Right kidney (tissue), 1 donor: ENCODE measurements around the gene PEX10.

Experiments used
- DNase-seq: peaks from one replicate; pipeline ENCODE4 v3.0.0-alpha.2; 2016

The PEX10 gene

DNA sequence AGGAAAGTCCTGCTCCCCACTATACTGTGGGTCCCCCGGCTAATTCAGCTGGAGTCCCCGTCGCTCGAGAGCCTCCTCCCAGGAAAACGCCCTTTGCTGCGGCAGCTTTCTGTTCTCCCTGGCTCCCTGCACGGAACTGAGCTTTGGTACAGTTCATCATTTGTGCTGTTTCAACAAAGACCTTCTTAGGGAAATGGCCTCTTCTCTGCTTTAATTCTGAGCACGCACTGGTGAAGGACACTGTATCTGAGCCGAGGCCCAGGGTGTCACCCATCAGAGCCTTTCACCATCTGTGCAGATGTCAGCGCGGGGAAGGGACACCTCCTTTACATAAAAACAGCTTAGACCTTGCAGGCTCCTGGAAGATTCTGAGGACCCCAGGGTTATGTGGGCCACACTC is 13.5 kb upstream of the PEX10 start:
- no peak for DNase-seq

DNA sequence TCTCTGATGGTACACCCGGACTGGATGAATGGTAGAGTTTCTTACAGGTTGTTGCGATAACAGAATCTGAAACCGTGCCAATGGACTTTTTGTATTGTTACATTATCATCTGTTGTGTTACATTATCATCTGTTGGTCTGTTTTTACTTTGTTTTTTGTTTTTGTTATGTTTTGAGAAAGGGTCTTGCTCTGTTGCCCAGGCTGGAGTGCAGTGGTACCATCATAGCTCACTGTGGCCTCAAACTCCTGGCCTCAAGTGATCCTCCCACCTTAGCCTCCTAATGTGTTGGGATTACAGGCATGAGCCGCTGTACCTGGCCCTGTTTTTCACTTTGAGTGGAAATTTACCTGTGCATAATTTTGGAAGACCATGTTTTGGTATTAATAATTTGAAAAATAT is 10.2 kb upstream of the PEX10 start:
- no peak for DNase-seq

DNA sequence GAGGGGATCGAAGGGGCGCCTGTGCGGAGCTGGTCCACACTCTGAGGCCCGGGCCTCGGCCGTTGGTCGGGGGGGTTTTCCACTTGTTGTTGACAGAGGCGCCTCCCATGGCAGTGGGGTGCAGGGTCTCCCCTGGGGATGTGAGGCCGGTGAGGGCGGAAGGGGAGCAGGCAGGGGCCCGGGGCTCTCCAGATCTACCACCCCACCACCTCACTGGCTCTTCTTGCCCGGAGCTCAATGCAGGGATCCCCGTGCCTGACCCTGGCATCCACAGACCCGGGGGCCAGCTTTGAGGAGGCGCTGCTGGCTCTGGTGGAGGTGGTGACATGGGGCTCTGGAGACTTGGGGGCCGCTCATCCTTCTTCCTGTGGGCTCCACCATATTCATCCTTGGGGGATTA is 7.1 kb upstream of the PEX10 start:
- no peak for DNase-seq

DNA sequence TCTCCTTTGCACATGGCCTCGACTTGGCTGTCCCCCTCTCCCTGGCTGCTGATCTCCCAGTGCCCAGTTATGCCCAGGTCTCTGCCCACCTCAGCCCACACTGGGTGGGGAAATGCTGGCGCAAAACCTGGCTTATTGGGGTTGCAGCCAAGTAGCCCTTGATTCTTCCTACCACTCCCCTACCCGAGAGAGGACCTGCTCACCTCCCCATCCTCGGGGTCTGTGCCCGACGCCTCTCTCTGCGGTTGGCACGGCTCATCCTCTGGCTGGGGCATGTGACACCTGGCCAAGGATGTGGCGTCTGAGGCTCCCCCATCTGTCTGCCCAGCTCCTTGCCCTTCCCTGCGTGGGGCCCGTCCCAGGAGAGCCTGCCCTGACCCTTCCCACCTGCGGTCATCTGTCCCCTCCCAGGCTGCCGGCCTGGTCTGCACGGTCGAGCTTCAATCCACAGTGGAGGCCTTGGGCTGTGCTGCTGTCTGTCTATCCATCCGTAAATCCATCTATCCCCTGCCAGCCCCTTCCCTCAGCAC is 6.5 kb upstream of the PEX10 start:
- no peak for DNase-seq

DNA sequence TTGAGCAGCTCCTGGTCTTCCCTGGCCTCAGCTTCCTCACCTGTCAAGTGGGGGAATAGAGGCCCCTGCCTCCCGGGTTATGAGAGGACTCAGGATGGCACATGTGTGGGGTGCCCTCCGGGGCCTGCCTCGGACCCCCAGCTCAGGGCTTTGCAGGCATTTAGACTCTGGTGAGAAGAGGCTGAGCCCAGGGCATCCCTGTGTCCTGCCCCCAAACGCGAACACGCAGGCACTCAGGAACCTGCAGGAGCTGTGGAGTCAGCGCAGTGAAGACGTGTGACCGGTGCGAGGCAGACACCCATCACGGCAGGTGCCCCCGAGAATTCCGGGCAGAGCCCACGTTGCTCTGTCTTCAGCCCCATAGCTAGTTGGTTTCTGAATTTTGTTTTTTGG is 5.5 kb upstream of the PEX10 start:
- no peak for DNase-seq

DNA sequence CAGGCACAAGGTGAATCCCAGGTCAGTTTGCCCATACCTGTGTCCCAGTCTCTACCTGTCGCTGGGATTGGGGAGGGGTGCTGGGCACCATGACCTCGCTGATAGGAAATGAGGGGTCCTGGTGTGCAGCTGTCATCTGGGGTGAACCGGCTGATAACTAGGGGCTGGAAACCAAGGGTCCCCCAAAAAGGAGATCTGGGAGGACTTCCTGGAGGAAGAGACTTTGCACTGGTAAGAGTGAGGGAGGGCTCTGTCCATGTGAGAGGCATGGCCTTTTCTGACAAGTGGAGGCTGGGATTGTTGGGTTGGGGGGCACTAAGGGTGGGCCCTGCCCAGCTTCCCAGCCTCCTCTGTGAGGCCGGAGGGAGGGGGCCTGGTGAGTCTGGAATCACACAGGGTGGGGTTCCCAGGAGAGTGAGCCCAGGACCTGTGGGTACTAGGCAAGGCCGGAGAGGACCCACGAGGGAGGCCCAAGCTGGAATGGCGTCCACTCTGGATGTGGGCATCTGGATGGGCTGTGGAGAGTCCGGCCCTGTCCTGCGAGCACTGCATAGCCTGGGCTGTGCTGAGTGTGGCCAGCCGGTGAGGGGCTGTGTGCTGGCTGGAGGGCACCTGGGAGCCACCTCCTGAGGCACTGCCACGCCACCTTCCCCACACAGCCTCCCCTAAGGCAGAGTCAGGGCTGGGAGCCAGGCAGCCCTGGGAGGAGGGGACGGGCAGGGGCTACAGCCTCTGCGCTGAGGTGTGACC is 4.9 kb upstream of the PEX10 start:
- DNase-seq, result no peak

DNA sequence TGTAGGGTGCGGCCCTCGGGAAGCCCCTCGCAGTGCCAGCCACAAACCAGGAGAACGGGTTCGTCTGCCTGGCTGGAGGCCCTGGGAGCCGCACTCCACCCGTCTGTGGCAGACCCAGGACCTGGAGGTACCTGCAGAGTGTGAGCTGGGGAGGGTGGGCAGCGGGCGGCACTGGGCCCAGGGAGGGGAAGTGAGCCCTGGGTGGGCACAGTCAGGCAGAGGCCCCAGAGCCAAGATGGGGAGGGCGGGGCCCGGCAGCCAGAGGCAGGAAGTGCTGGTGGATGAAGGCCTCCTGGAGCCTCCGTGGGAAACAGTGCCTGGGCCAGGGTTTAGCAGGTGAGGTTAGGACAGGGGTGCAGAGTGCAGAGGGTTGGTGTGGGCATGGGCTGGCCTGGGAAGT is 4.0 kb upstream of the PEX10 start:
- DNase-seq, result no peak

DNA sequence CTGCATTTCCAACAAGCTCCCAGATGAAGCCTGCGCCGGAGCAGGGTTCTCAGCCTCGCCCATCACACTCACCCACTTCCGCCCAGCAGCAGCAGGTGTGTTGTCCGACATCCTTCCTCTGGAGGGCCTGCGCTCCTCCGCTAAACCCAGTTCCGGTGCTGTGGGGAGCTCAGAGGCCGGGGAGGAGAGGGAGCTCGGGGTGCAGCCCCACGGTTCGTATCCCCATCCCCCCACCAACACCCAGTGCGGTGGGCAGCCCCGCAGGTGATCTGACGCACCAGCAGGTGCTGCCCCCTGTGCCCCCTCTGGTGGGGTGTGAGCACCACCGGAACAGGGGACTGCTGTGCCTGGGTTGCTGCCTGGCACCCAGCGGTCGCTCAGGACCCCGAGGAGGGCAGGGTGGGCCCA is 3.4 kb upstream of the PEX10 start:
- no peak for DNase-seq

DNA sequence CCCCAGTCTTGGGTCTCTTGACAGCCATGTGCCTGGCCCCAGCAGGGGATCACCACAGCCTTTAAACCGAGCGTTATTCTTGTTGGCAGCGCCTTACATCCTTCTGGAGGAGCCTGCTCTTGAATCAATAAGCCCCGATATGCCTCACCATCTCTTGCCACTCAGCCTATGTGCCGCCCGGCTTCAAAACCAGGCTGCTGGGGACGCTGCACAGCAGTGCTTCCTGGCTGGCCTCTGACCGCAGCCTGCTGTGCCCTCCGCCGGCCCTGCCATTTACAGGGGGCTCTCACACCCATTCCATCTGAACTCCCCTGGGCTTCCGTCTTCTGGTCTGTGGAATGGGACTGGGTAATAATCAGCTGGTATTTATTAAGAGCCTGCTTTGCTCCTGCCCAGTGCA is 3.0 kb upstream of the PEX10 start:
- no peak for DNase-seq

DNA sequence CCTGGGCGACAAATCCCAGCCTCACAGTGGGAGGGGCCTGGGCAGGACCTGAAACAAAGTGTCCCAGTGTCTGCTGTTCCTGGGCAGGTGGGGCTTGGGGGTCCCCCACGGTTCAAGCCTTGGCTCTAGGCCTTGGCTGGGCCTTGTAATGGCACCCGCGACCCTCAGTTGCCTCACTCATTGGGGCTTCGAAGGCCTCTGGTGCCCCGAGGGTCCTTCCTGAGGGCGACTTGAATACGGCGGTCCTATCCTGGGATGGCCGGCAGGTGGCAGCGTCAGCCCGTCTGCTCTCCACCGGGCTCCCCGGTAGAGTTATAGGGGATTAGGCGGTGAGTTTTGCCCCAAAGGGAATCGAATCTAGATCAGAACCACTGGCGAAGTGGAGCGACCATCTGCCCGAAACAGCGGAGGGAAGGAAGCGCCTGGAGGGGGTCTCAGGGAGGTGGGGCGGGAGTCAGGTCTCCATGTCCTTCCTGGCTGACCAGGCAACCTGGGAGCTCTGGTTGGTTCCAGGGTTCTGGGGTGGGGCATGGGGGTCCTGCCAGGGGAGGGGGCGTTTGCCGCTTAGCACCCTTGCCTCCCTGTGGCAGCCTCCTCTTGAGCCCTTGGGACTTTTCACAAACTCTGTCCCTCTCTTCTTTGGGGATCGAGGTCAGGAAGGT is 2.1 kb upstream of the PEX10 start:
- DNase-seq, result peak; percentile 70

DNA sequence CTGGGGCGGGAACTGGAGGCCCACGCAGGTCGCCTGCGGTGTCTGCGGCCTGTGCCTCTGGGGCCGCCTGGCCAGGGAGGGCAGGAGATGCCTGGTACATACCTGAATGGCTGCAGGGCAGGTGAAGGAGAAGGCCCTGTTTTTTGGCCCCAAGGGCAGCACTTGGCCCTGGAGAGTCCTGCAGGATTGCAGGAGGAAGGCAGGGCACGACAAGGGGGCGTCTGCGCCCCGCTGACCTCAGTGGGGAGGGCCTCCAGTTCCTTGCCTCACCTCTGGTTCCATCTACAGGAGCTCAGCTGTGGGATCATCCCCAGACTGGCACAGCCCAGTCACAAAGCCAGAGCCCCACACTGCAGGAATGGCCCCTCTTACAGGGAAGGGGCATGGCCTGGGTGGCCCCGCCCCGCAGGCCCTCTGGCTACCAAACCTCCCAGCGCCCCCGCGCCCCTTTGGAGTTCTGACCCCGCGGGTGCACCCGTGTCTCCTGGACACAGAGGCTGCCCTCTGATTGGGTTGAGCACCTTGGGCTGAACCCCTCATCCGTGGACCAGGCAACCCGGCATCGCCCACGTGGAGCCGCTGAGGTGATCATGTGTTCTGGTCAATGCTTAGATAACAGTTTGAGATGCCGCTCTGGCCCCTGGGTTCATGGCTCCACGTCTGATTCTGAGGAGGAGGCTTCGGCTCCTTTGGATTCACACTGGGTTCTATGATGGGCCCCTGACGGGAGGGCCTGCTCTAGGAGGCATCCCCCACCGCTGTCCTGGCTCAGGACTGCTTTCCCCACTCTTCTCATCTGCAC is 1.3 kb upstream of the PEX10 start:
- DNase-seq, result peak; percentile 49

DNA sequence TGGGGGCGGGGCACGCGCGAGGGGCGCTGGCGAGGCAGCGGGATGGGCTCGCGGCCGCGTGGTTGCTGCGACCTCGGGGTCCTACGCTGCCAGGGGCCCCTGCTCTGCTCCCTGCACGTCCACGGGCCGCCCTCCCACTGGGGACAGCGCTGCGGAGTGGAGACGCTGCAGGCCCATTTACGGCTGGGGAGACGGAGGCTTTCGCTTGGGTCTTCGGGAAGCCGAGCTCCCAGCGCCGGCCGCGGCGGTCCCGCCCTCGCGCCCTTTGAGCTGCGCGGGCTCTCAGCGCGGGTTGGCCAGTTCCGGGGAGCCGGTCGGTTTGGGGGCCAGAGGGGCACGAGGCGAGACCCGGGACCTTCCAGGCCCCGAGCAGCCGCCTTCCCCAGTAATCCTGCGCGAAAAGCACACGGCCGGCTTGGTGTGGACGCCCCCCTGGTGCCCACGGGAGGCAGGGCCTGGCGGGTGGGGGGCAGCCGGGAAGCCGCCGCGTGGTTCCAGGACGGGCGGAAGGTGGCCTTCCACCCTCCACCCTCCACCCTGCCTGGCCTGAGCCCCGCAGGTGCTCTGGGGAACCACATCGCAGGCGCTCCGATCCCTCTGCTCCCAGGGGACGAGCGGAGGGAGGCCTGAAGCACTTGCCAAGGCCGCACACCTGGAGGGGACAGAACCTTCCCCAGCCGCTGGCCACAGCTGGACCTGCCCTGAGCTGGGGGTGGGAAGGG is 570 bp upstream of the PEX10 start:
- peak; percentile 90 for DNase-seq

DNA sequence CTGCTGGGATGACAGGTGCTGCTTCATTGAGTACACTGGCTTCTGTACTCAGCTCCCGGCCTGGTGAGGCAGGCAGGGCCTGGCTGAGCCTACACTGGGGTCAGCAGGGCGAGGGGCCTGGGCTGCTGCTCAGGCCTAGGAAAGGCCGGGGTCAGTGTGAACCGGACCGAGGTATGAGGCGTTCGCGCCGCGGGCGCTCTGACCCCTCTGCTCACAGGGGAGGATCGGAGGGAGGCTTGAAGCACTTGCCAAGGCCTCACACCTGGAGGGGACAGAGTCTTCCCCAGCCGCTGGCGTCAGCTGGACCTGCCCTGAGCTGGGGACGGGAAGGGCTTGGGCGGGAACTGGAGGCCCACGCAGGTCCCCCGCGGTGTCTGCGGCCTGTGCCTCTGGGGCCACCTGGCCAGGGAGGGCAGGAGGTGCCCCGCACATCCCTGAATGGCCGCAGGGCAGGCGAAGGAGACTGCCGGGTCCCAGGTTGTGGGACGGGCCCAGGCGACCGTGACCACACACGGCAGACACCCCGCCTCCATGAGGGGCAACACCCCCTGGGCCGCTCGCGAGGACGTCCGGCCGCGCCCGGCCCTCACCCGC is 466 bp downstream of the PEX10 start:
- no peak for DNase-seq

DNA sequence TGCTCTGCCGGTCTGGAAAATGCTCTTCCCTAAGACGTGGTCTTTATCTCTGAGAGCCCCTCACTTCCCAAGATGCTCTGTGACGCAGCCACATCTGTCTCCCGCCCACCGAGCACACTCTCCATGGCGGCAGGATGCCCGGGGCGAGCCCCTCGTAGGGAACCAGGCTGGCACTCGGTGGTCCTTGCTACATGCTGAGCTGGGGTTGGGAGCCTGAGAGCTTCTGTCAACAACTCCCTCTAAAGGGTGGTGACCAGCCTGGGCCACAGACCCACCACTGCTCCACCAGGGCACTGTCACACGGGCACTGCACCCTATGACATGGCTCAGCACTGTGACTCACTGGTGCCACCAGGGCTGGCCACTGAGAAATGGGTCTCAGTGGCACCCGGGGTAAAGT is 2.6 kb downstream of the PEX10 start:
- DNase-seq, result no peak

DNA sequence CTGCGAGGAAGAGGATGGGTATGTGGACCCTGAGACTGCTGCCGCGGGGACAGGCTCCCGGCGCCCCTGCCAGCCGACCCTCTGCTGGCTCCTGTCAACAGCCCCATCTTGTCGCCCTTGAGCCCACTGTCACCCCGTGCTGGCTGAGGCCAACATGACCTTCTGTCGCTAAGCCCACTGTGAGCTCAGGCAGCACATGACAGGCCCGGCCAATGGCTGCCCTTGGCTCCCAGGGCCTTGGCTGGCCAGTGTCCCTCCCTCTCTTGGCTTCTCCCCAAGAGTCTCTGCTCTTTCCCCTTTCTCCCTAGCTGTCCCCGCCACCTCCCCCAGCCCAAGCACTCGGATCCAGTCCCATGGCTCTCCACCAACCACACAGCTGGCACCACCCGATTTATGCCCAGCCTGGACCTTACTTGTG is 3.5 kb downstream of the PEX10 start:
- DNase-seq, result no peak

DNA sequence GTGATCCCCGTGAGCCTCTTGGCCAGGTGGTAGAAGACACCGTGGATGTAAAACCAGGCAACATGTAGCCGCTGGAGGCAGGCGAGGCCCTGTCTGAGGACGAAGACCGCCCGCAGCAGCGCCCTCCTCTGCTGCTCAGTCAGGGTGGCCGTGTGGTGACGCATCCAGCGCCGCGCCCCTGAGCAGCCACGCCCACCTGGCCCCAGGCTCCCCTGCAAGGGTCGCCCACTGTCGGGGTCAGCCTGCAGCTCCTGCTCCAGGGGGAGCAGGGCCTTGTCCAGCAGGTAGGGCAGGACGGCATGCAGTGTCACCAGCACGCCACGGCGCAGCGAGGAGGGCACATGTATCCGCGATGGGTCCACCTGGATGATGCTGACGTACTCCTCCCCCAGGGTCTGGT is 3.9 kb downstream of the PEX10 start:
- no peak for DNase-seq

DNA sequence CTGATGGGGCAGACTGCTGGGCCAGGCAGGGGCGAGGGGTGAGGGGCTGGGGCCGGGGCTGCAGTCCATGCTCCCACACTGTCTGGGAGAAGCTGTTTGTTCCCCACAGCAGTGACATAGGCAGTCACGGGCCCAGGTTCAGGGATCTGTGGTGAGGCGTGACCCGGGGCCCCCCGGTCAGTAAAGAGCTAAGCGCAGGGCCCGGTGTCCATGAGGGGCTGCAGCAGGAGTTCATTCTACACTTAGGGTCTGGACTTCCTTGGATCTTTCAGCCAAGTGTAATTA is 4.4 kb downstream of the PEX10 start:
- DNase-seq, result no peak

DNA sequence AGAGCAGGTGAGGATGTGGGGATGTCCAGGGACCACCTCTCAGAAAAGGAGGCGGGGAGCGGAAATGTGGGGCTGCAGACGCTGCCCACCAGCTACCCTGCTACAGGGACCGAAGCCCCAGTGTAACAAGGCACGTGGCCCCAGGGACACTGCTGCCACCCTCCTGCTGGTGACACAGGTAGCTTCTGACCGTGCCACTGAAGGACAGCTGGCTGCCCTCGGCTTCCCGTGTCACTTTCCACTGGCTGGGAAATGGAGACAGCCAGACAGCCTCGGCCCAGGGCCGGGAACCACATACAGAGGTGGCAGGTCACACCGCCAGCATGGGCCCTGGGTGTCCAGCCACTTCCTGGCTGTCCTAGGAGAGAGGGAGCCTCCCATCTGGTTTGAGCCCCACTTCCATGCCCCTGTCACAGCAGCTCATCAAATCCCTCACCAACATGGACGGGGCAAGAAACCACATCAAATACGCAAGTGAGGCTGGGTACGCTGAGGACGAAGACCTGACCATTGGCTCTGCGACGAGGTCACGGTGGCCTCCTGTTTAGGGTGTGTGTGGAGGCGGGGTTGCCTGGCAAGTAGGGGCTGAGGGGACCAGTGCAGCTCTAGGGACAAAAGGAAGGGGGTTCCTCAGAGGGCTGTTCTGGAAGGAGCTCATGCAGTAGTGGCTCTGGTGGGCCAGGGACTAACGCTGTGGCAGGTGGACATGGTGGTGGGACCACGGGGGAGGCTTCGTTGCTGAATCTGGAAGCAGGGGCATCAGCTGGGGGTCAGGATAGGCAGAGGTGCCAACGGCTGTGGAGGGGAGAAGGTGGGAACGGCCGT is 5.0 kb downstream of the PEX10 start:
- no peak for DNase-seq

DNA sequence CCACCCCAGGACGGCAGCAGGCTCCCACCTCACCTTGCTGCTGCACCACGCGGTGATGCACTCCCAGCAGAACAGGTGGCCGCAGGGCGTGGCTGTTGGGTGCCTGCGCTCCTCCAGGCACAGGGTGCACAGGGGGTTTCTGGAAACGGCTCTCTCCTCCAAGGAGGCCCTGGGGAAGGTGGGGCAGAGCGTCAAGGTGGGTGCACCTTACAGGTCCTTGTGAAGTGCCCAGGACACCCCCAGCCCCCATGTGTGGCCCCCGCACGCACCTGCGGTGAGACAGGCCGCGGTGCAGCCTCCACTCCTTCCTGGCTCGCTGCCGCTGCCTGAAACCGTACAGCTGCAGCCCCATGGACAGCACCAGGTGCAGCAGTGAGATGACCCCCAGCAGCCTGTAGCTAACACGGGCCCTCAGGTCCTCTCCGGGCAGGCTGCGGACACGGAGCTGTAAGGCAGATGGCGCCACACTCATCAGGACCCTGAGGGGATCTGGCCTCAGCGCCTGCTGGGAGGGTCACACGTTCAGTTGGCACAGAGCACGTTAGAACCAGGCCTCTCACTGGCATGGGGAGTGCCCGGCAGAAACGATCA is 5.8 kb downstream of the PEX10 start:
- no peak for DNase-seq

DNA sequence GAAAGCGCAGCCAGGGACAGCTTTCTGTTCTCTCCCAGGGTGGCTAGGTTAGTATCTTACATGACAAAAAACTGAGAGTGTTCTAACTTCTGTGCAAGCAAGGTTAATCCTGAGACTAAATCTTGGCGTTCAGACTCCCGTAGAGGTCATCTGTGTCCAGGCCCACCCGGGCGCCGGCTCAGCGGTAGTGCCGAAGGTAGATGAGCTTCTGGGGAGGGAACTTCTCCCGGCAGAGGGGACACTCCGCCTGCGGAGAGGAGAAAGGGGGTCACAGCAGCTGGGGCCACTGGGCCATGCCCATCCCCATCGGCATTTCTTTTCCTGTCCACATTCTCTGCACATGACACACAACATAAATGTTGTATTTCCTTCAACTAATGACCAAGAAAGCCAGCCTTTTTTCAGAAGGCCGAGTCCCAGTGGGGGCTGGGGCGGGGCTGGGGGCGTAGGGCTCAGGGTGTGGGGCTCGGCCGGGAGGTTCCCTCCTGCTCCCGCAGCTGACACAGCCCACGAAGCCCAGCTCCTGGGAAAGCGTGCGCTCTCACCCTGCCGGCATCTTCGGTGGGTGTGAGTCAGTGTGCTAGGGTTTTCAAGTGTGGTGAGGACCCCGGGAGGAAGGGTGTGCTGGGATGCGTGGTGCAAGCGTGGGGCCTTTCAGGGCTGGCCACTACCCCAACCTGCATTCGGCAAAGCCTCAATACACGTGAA is 6.6 kb downstream of the PEX10 start:
- no peak for DNase-seq
